ENCODE measurements around the gene AK9. TPM values are rescaled to one million over a fixed set of nuclear protein-coding genes. Genes with fewer than 3 reads are reported as not detected.

Gene AK9
- total RNA-seq, 1 donor from 2014 or later = 8.2 TPM

DNA sequence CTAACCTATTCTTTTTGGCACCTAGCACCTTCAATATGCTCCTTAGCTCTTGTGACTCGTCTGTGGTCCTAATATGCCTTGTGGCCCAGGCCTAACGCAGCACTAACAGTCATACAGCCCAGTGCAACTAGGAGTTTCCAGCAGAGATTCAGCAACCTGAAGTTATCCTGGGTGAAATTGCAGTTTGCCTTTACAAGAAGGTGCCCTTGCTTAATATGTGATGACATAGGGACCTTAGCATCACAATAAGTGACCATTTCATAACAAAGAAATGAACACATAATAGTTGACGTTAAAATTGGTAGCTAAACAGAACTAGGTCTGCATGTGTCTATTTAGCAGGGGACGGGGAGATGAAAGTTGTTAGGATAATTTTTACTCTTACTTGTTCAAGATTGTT, 10.2 kb upstream of the AK9 start:
- Histone ChIP-seq H3K4me1 (peaks cover 6% of the 10 kb centered on the region), H3K27ac (no peak overlapping the region), H2AFZ (replicated peaks) (no peak overlapping the region), H3K4me2 (no peak overlapping the region), H3K27me3 (no peaks in the 10 kb centered on the region), H3K4me3 (no peak overlapping the region), H3F3A (ENCODE audit: low read depth) (no peaks in the 10 kb centered on the region), H3K79me2 (ENCODE audit: low read depth) (peaks cover 7% of the 10 kb centered on the region), H3K9me3 (ENCODE audit: low read depth) (no peaks in the 10 kb centered on the region), H3K9ac (no peak overlapping the region), H3K36me3 (peaks cover 2% of the 10 kb centered on the region), H4K20me1 (ENCODE audit: low read depth) (no peaks in the 10 kb centered on the region)
- Mint-ChIP-seq H3K4me3 (no peak overlapping the region), H3K4me1 (no peaks in the 10 kb centered on the region), H3K9me3 (no peaks in the 10 kb centered on the region), H3K36me3 (peaks cover 5% of the 10 kb centered on the region), H3K27ac (no peak overlapping the region), H3K27me3 (ENCODE audit: insufficient read depth, low read depth) (no peaks in the 10 kb centered on the region)
- no peak for TF ChIP-seq EZH2phosphoT487 (IDR thresholded peaks at IDR 0.05)
- TF ChIP-seq, protein P1, sequence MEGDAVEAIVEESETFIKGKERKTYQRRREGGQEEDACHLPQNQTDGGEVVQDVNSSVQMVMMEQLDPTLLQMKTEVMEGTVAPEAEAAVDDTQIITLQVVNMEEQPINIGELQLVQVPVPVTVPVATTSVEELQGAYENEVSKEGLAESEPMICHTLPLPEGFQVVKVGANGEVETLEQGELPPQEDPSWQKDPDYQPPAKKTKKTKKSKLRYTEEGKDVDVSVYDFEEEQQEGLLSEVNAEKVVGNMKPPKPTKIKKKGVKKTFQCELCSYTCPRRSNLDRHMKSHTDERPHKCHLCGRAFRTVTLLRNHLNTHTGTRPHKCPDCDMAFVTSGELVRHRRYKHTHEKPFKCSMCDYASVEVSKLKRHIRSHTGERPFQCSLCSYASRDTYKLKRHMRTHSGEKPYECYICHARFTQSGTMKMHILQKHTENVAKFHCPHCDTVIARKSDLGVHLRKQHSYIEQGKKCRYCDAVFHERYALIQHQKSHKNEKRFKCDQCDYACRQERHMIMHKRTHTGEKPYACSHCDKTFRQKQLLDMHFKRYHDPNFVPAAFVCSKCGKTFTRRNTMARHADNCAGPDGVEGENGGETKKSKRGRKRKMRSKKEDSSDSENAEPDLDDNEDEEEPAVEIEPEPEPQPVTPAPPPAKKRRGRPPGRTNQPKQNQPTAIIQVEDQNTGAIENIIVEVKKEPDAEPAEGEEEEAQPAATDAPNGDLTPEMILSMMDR (IDR thresholded peaks at IDR 0.05) = no peak
- TF ChIP-seq EZH2 (IDR thresholded peaks at IDR 0.05) = no peak
- no peak for DNase-seq (ENCODE audit: low spot score)

DNA sequence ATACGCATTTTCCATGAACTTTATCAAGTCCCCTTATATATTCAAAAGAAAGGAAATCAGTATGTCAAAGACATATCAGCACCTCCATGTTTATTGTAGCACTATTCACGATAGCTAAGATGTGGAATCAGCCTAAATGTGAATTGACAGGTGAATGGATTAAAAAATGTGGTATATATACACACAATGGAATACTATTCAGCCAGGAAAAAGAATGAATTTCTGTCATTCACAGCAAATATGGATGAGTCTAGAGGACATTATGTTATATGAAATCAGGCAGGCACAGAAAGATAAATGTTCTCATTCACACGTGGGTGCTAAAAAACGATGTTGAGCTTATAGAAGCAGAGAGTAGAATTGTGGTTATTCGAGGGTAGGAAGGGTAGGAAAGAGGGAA, 5.4 kb upstream of the AK9 start:
- H3K79me2 ChIP-seq (ENCODE audit: low read depth) = peaks cover 32% of the 10 kb centered on the region
- TF ChIP-seq EZH2 (IDR thresholded peaks at IDR 0.05) (no peak), EZH2phosphoT487 (IDR thresholded peaks at IDR 0.05) (no peak)
- TF ChIP-seq, protein P1 (IDR thresholded peaks at IDR 0.05) = no peak

DNA sequence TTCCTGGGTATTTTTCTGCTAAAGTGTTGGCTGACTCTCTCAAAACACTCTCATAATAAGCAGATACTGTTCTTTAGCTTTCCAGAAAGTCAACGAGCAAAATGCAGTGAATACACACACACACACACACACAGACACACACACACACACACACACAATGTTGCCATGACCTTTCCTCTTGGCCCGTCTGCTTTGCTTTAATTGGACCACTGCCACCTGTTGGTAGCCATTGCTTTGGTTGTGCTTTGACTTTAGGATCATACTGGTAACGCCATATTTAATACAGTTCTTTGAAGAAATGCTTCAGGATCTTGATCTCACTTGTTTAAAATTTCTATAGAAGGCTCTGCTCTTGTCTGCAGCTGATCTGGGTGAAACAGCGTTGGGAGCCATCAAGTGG, 4.5 kb upstream of the AK9 start:
- H3K27me3 Mint-ChIP-seq (ENCODE audit: insufficient read depth, low read depth) = peaks cover 4% of the 10 kb centered on the region
- peaks cover 5% of the 10 kb centered on the region for H3K36me3 Mint-ChIP-seq
- Histone ChIP-seq H2AFZ (replicated peaks) (no peak overlapping the region), H3K4me3 (no peak overlapping the region), H3F3A (ENCODE audit: low read depth) (peaks cover 6% of the 10 kb centered on the region), H3K4me2 (no peak overlapping the region), H3K79me2 (ENCODE audit: low read depth) (peaks cover 32% of the 10 kb centered on the region), H3K9me3 (ENCODE audit: low read depth) (no peaks in the 10 kb centered on the region), H3K9ac (no peak overlapping the region), H3K27ac (no peak overlapping the region), H3K36me3 (peaks cover 4% of the 10 kb centered on the region), H3K4me1 (peaks cover 11% of the 10 kb centered on the region), H4K20me1 (ENCODE audit: low read depth) (peaks cover 2% of the 10 kb centered on the region), H3K27me3 (no peaks in the 10 kb centered on the region)
- TF ChIP-seq EZH2phosphoT487 (IDR thresholded peaks at IDR 0.05) = no peak
- TF ChIP-seq, protein P1 (IDR thresholded peaks at IDR 0.05) = peak; percentile 35
- TF ChIP-seq EZH2 (IDR thresholded peaks at IDR 0.05) = no peak
- DNase-seq (ENCODE audit: low spot score) = peak; percentile 15
- no peak overlapping the region for H3K4me3 Mint-ChIP-seq
- H3K27ac Mint-ChIP-seq = no peak overlapping the region
- H3K9me3 Mint-ChIP-seq = no peaks in the 10 kb centered on the region
- peaks cover 8% of the 10 kb centered on the region for H3K4me1 Mint-ChIP-seq

More for the DNA sequence above, 5.4 kb upstream of the AK9 start:
- no peaks in the 10 kb centered on the region for H3K9me3 ChIP-seq (ENCODE audit: low read depth)
- H3K27me3 ChIP-seq = no peaks in the 10 kb centered on the region
- no peak for DNase-seq (ENCODE audit: low spot score)
- peaks cover 4% of the 10 kb centered on the region for H3K36me3 ChIP-seq
- no peaks in the 10 kb centered on the region for H3K9me3 Mint-ChIP-seq
- peaks cover 2% of the 10 kb centered on the region for H3K27me3 Mint-ChIP-seq (ENCODE audit: insufficient read depth, low read depth)
- H3F3A ChIP-seq (ENCODE audit: low read depth) = no peaks in the 10 kb centered on the region
- no peak overlapping the region for H2AFZ ChIP-seq (replicated peaks)
- H3K36me3 Mint-ChIP-seq = peaks cover 5% of the 10 kb centered on the region
- H3K4me2 ChIP-seq = no peak overlapping the region
- no peak overlapping the region for H3K27ac Mint-ChIP-seq
- no peak overlapping the region for H3K4me3 ChIP-seq
- peaks cover 2% of the 10 kb centered on the region for H4K20me1 ChIP-seq (ENCODE audit: low read depth)
- H3K9ac ChIP-seq = no peak overlapping the region
- H3K27ac ChIP-seq = no peak overlapping the region
- H3K4me3 Mint-ChIP-seq = no peak overlapping the region
- H3K4me1 ChIP-seq = peaks cover 11% of the 10 kb centered on the region
- H3K4me1 Mint-ChIP-seq = peaks cover 8% of the 10 kb centered on the region

Data from neural progenitor cell (in vitro differentiated cells).